Vagina (tissue), 2 donors: ENCODE results near the gene RTP3.
A peak's percentile ranks its signal among the peaks of the same experiment; 100 is the strongest.

Experiments
- CTCF ChIP-seq, 3 experiments: fragments of 450-650 bp in 2 of 3; fragments of 200-600 bp in 1 of 3; sonication (generic) in 1 of 3; IDR thresholded peaks; one replicate each; pipeline ENCODE4 v1.5.1; 2017 to 2019; ENCODE audit warnings: antibody characterized with exemption in 3 of 3, mild to moderate bottlenecking in 2 of 3, moderate library complexity in 2 of 3
- POLR2A ChIP-seq, 2 donors: fragments of 450-650 bp; IDR thresholded peaks; one replicate each; pipeline ENCODE4 v1.6.1; 2017; ENCODE audit warnings: antibody characterized with exemption in 2 of 2, mild to moderate bottlenecking in 2 of 2, moderate library complexity in 2 of 2

GRCh38 chr3:46488735-46489361 is 8.9 kb upstream of the RTP3 start:
- peak; percentile 63 to 98 (median 68) for TF ChIP-seq CTCF (IDR thresholded peaks at IDR 0.05)
- TF ChIP-seq POLR2A (IDR thresholded peaks at IDR 0.05): no peak
